Lung (tissue), 12 donors: ENCODE data around the gene AHDC1. TPM values are rescaled to one million over a fixed set of nuclear protein-coding genes. Genes with fewer than 3 reads are reported as not detected.
A peak's percentile ranks its signal among the peaks of the same experiment; 100 is the strongest.

ENCODE experiments used
- ATAC-seq: fragments of 200-7000 bp; cut with Tn5 transposase; one replicate; pipeline ENCODE4 v1.9.1; 2020; ENCODE audit warnings: moderate number of reproducible peaks; ENCODE audit not compliant: insufficient read depth, low FRiP score
- DNase-seq, 3 donors: peaks; one replicate each; pipeline ENCODE4 v3.0.0-alpha.2; 2013 to 2017
- H3K27ac ChIP-seq, 2 donors: one replicate each; pipeline ENCODE4 v1.5.1; 2013; ENCODE audit warnings: mild to moderate bottlenecking in 2 of 2, moderate library complexity in 2 of 2, control low read depth in 1 of 2, inconsistent platforms in 1 of 2, low read depth in 1 of 2, low read length in 1 of 2
- H3K27me3 ChIP-seq, 3 donors: one replicate each; pipeline ENCODE4 v1.5.1; 2013; ENCODE audit warnings: low read length in 2 of 3; ENCODE audit not compliant: control insufficient read depth in 3 of 3, insufficient read depth in 3 of 3
- H3K36me3 ChIP-seq, 4 donors: one replicate each; pipeline ENCODE4 v1.5.1; 2013; ENCODE audit warnings: low read length in 4 of 4, mild to moderate bottlenecking in 1 of 4, moderate library complexity in 1 of 4; ENCODE audit not compliant: control insufficient read depth in 4 of 4, insufficient read depth in 4 of 4
- H3K4me1 ChIP-seq, 5 donors: one replicate each; pipeline ENCODE4 v1.5.1; 2013; ENCODE audit warnings: low read length in 5 of 5, mild to moderate bottlenecking in 2 of 5, moderate library complexity in 1 of 5; ENCODE audit not compliant: control insufficient read depth in 5 of 5, insufficient read depth in 5 of 5
- H3K4me3 ChIP-seq: one replicate; pipeline ENCODE4 v1.5.1; 2013; ENCODE audit warnings: mild to moderate bottlenecking, control low read depth, moderate library complexity
- H3K9ac ChIP-seq, 2 donors: one replicate each; pipeline ENCODE4 v1.5.1; 2013; ENCODE audit warnings: low read length in 2 of 2, control low read depth in 1 of 2; ENCODE audit not compliant: insufficient read depth in 1 of 2
- H3K9me3 ChIP-seq, 4 donors: one replicate each; pipeline ENCODE4 v1.5.1; 2013; ENCODE audit warnings: low read length in 3 of 4, mild to moderate bottlenecking in 1 of 4, moderate library complexity in 1 of 4; ENCODE audit not compliant: control insufficient read depth in 4 of 4, insufficient read depth in 3 of 4
- WGBS, 2 donors: extraction: QIAGEN DNeasy Blood & Tissue Kit; methylation state at CpG; one replicate each; pipeline ENCODE4 v1.1.7; 2013; 5-methylcytosine and 5-hydroxymethylcytosine counted together
- polyA plus RNA-seq, 2 donors: library from polyadenylated mRNA; stranded (reverse); fragments of 200-250 nt; gene quantifications; one replicate each; pipeline ENCODE4 v1.2.1, GENCODE V29; 2013
- total RNA-seq, 2 donors: library from RNA; depleted of rRNA in 1 of 2; stranded (reverse); fragments of >200 nt in 1 of 2; gene quantifications; one replicate each; pipeline ENCODE4 v1.2.1, GENCODE V29; 2014 to 2021
- TF ChIP-seq, protein P1 (sequence below): IDR thresholded peaks from 2 replicates; pipeline ENCODE4 v1.5.1; 2012; ENCODE audit warnings: mild to moderate bottlenecking; ENCODE audit errors: control extremely low read depth, extremely low read depth
- donor health status: control.
- donor health status: control.
- donor health status: Bipolar disorder and iron deficiency.
- donor health status: healthy.
- donor health status: DM: yes; HTN: yes; CAD: no.

Gene AHDC1
- total and polyA plus RNA-seq, 4 donors, result 10.3 to 37.9 (median 21.8) TPM

DNA sequence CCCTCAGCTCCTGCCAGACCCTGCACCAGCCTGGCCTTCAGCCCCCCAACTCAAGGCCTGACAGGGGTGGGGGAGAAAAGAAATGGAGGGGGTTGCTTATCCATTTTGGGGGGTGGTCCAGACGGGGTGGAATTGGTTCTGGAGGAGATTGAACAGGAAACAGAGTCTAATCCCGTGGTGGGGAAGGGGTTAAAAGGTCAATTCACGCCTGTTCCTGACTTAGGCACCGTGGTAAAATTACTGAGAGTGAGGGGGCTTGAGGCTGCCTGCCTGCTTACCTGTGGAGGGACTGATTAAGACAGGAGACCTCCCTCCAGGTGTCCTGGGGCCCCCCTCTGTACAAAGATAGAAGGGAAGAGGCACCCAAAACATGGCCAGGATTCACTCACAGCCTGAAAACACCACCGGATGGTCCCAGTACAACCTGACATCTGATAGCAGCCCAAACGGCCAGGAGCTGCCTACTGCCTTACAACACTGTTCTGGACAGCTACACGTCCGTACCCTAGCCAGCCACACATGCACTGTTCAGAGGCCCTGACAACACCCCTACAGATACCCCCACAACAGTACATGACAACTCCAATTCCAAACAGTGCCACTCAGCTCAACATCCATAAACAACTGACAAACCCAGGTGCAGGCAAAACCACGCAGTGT is 31.8 kb downstream of the AHDC1 start:
- Histone ChIP-seq H3K4me1 (peaks cover 37 to 84% (median 44%) of the 10 kb centered on the region in 5 donors), H3K36me3 (no peaks in the 10 kb centered on the region), H3K4me3 (no peak overlapping the region), H3K9me3 (no peaks in the 10 kb centered on the region), H3K27ac (peak overlapping the region; percentile 61 to 71), H3K9ac (peak overlapping the region; percentile 4 to 16), H3K27me3 (no peaks in the 10 kb centered on the region)
- DNase-seq, result no peak
- 35 to 41% methylated on average over 9 of the region's 9 CpGs for WGBS, 2 donors
- TF ChIP-seq, protein P1, sequence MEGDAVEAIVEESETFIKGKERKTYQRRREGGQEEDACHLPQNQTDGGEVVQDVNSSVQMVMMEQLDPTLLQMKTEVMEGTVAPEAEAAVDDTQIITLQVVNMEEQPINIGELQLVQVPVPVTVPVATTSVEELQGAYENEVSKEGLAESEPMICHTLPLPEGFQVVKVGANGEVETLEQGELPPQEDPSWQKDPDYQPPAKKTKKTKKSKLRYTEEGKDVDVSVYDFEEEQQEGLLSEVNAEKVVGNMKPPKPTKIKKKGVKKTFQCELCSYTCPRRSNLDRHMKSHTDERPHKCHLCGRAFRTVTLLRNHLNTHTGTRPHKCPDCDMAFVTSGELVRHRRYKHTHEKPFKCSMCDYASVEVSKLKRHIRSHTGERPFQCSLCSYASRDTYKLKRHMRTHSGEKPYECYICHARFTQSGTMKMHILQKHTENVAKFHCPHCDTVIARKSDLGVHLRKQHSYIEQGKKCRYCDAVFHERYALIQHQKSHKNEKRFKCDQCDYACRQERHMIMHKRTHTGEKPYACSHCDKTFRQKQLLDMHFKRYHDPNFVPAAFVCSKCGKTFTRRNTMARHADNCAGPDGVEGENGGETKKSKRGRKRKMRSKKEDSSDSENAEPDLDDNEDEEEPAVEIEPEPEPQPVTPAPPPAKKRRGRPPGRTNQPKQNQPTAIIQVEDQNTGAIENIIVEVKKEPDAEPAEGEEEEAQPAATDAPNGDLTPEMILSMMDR, result no peak
- no peak for ATAC-seq

DNA sequence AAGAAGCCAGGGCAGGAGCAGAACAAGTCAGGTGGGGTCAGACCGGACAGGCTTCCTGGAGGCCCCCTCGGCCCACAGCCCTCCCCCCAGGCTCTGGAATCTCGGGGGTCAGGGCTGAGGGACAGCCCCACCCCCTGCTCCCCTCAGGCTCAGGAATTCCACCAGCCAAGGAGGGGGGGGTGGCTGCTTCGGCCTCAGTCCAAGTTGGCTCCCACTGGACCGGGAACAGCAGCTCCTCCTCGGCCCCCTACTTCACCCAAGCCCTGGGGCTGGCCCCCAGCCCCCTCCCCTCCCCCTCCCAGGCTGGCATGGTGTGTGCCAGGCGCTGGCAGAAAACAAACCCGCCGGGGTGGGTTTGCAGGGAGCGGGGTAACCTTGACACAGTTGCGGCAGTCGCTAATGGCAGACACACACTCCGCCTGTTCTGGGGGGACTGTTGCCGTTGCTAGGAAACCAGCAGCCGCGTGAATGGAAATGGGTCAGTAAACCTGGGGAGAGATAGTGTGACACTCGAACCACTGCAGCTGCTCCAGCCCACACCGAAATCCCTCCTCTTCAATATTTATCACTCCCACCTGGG is 32.4 kb downstream of the AHDC1 start:
- H3K4me3 ChIP-seq, result no peak overlapping the region
- no peaks in the 10 kb centered on the region for H3K27me3 ChIP-seq
- H3K9me3 ChIP-seq, result no peaks in the 10 kb centered on the region
- TF ChIP-seq, protein P1, result no peak
- ATAC-seq, result no peak
- peaks cover 40 to 83% (median 43%) of the 10 kb centered on the region in 5 donors for H3K4me1 ChIP-seq
- no peaks in the 10 kb centered on the region for H3K36me3 ChIP-seq
- 39 to 65% methylated on average over 17 to 18 of the region's 18 CpGs for WGBS, 2 donors
- peak overlapping the region; percentile 61 to 71 for H3K27ac ChIP-seq
- peak; percentile 83 to 85 (median 85) for DNase-seq
- H3K9ac ChIP-seq, result peak overlapping the region in 1 of 2 donors; percentile 16

DNA sequence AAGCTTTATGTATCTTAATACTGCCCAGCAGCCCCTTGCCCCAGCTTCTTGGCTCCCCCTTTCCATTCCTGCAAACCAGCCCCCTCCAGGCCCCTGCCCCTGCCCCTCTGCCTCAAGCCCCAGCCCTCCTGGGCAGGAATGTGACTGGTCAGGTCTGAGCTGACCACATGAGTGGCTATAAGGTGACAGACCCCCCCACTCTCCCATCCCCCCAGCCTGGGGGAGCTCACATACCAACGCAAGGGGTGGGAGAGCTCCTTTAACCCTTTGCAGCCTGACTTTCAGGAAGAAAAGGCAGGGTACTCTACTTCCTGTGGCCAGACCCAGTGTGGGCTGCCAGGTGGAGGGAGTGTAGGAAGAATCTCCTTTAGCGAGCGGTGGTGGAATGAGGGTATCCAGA is 33.2 kb downstream of the AHDC1 start:
- DNase-seq (peak in 1 of 3 donors; percentile 68), ATAC-seq (no peak)
- Histone ChIP-seq H3K27me3 (no peaks in the 10 kb centered on the region), H3K4me3 (no peak overlapping the region), H3K9me3 (no peaks in the 10 kb centered on the region), H3K4me1 (peaks cover 40 to 76% (median 42%) of the 10 kb centered on the region in 5 donors), H3K27ac (peak overlapping the region; percentile 49 to 71), H3K9ac (peak overlapping the region in 1 of 2 donors; percentile 68), H3K36me3 (no peaks in the 10 kb centered on the region)
- TF ChIP-seq, protein P1, result no peak
- WGBS, 2 donors, result 54 to 60% methylated on average over 3 of the region's 3 CpGs
